Stimulated activated CD4-positive, alpha-beta T cell treated with anti-CD3 and anti-CD28 coated beads, Interleukin-12 subunit alpha, Interleukin-12 subunit beta, amount 100 ng/mL, for 4 hours (primary cell): Measurements from ENCODE around the gene FLT4.

ENCODE experiments used
- DNase-seq: peaks from one replicate; pipeline ENCODE4 v3.0.0-alpha.2; 2020

FLT4 gene

DNA sequence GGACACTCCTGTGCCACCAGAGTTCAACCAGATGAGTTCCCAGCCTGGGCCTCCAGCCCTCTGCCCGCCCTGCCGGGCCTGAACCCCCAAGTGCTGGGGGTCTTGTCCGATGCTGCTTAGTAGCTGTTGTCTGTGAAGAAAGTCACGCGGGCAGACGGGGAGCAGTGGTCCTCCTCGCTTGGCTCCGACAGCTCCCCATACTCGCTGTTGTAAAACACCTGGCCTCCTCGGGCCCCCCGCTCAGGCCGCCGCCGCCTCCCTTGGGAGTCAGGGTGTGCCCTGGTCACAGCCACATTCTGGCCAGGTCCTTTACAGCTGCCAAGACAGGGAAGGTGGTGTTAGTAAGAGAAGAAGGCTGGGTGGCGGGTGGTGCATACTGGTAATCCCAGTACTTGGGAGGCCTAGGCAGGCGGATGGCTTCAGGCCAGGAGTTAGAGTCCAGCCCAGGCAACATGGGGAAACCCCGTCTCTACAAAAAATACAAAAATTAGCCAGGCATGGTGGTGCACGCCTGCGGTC lies 46.3 kb downstream of the FLT4 start:
- no peak for DNase-seq

DNA sequence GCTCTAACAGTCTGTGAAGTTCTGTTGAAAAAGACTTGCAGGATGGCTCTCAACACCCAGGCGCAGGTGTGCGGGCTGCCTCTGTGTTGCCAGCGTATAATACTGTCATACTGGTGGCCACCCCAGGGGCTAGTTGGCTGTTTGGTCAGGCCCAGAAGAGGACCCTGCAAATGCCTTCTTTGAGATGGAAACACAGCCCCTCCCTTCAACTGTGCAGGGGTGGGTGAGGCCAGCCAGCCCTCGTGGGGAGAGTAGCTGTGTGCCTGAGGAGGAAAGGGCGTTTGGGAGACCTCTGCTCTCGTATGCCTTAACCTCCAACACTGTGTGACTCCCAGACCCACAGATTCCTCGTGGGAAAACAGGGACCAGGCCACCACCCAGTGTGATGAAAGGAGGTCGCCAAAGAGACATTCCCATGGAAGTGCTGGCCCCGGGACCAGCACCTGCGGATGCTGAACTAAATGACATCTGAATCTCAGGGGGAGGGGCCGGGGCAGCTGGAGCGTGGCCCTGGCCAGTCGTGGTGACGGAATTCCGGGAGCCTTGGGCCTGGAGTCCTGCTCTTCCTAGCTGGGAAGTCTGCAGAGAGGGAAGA lies 46.8 kb downstream of the FLT4 start:
- DNase-seq, result no peak

DNA sequence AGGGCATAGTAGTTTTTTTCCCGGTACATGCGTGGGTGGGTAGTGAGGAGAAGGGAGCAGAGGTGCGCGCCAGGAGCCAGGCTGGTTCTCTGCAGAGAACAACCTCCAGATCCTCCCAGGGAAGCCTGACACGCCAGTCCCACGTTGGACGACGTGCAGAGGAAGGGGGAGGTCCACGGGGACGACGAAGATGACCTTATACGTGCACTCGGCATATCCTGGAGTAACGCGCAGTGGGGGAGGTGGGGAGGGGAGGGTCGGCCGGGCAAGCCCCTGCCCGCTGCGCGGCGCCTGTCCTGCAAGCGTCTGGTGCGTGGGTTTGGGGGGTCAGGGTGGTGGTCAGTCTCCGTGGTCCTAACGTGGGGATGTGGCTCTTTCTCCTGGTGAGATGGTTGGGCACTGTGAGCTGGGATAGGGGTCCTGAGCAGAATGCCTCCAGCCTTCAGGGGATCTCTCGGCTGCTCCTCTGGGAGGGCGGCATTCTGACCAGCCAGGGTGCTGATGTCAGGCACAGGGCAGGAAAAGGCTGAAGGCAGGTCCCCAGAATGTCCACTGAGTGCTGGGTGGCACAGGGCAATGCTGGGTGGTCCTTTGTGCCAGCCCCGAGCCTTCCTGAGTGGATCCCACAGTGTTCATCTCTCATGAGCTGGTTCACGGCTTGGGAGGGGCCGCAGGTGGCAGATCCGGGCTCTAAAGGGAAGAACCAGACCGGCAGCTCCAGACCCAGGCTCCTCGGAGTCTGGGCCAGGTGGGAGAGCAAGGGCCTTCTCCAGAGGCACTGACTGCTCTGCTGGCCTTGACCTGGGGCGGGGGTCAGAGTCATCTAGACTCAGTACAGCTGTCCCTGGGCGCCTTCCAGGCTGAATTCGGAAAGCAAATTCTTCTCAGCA lies 47.6 kb downstream of the FLT4 start:
- no peak for DNase-seq

DNA sequence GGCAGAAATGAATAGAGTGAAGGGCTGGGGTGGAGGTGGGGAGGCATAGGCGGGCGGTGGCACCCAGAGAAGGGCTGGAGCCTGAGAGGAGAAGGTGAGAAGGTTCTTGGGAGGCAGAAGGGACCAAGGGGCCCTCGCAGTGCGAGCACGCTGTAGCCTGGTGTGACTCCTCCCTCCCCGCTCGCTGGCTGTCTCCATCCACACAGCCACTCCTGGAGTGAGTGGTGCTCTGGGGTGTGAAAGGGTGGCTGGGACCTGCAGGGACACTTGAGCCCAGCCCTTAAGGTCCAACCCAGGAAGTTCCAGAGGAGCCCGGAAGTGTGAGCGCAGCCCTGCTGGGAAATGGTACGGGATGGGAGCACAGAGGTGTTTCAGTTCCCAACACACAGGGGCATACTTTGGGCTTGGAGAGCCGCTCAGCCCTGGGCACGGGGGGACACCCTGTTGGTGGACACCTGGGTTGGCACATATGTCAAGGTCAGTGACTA lies 48.8 kb downstream of the FLT4 start:
- no peak for DNase-seq

DNA sequence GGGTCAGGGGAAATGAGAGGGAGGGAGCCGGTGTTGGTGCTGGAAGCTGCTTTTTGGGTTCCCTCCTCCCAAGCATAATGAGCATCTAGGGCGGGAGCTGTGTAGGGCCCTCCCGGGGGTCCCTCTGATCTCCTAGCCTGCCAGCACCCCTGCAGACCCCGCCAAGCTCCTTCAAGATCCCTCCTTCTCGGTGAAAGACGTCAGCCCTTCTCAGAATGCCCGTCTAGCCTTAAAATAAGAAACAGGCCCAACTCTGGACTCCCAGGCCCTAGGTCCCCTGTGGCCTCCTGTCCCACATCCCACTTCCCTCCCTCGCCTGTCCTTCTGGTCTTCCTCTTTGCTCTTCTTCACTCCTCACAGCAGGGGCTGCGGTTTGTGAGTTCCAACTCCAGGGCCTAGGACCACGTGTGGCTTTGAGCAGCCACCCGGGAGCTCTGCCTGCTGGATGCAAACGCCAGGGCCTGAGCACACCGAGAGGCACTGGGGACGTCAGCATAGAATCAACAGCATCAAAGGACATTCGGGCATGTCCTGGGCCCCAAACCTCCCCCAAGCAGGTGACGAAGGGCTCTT lies 49.3 kb downstream of the FLT4 start:
- DNase-seq, result no peak

DNA sequence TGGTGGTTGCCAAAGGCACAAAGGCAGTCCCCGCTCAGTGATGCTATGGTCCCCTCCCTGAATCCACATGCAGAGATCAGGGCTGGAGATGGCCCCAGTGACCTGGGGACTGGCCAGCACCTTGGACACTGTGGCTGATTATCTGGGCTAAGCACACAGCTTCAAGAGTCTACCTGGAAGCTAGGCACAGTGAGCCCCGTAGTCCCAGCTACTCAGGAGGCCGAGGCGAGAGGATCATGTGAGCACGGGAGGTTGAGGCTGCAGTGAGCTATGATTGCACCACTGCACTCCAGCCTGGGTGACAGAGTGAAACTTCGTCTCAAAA lies 49.8 kb downstream of the FLT4 start:
- DNase-seq, result no peak

DNA sequence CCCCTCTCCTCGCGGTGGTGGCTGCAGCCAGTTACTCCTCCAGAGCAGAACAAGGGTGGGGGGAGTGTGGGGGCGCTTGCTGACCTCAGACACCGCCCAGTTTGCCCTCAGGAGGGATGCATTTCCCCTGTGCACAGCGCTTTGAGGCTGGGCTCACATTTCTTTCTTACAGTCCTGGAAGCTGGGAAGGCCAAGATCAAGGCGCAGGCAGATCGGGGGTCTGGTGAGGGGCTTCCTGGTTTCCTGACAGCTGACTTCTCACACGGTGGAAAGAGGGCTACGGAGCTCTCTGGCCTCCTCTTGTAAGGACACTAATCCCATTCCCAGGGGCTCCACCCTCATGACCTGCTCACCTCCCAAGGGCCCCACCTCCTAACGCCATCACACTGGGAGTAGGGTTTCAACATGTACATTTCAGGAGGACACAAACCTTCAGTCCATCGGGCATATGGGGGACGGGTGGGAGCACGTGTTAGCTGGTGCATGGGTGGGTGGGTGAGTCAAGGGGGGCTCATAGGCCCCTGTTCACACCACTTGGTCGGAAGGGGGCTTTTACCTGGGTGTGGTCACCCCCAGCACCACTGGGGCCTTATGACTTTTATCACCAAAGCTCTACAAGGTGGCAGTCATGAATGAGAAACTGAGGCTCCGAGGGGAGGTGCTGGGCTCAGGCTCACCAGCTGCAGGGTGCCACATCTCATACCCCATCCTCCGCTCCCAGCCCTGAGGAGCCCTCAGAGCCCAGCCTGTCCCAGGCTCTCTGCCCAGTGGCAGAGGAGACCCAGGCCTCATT lies 50.4 kb downstream of the FLT4 start:
- DNase-seq, result no peak

DNA sequence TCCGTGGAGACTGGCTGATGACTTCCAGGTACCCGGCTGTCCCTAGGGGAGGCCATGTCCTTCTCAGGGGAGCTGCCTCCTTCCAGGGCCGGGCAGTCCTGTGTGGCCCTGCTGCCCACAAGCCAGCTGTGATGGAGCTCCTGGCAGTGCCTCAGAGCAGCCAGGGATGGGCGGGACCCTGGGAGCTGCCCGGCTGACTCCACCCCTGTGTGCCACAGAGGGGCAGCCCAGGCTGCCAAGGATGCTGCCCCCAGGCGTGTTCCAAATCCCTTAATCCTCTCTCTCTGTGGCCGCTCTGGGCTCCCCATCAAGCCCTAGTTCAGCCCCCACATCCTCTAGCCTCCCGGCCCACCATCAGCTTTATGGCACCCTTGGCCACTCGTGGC lies 51.1 kb downstream of the FLT4 start:
- DNase-seq, result no peak

DNA sequence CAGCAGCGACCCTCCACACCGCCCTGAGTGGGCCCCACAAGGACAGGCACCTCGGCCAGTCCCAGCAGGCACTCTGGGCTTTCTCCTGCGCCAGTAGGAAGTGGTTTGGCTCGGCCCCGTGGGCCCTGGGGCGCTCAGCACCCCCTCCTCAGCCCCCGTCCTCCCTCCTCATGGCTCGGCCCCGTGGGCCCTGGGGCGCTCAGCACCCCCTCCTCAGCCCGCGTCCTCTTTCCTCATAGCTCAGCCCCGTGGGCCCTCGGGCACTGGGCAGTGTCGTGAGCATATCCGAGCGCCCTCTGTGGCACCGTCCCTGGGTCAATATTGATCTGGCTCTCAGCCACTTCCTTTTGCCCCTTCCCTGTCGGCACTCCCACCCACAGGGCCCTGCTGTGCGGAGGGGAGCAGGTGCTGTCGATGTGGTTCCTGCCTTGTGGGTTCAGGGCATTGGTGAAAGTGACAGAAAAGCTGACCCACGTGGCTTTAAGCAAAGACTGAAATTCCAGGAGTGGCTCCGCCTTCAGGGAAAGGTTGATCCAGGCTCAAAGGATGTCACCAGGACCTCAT lies 52.6 kb downstream of the FLT4 start:
- no peak for DNase-seq

DNA sequence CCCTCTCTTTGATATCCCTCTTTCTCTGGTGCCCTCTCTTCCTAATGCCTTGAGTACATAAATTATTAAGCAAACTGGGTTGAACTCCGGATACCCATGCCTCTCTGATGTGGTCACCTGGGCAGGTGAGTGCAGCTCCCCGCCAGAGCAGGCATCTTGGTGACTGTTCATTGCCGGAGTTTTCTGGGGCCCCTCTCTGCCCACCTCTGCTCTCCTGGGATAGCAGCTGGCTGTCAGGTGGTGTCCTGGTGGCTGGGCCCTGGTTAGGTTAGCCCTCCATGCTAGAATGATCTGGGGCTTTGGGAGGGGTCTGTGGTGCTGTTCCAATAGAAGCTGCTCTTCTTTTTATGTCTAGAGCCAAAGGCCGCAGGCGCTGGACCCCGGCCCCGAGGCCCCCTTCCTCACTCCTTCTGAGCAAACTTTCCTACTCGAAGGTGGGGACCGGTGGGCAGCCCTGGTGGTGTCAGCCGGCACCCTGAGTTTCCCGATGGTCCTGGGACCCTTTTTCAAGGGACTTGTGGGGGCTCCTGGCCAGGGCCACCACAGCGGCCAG lies 53.2 kb downstream of the FLT4 start:
- DNase-seq, result no peak

DNA sequence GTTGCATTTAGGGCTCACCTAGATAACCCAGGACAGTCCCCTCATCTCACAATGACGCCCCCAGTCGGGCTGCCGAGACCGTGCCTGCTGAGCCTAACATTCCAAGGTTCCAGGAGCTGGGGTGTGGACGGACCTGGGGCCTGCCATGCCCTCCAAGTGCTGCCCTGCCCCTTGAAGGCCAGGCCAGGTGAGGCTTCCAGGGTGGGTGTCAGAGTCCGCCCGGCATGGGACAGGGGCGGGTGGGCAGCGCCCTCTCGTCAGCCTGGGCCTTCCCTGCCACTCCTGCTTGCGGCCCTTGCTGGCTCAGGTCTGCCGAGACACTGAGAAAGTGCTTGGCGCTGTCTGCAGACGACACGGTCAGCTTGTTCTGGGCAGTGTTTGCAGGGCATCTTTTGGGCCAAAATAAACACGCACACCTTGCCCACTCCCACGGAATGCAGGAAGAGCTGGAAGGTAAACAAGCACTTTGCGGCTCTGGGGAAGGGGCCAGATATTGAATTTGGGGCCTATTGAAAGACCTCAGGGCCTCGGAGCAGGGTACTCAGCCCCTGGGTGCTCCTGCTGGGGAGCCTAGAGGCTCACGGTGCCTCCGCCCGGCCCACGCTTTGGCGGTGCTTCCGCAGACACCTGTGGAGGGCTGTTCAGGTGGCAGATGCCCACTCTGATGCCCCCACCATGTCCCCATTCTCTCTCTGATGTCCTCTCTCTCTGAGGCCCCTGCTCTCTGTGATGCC lies 53.9 kb downstream of the FLT4 start:
- no peak for DNase-seq

DNA sequence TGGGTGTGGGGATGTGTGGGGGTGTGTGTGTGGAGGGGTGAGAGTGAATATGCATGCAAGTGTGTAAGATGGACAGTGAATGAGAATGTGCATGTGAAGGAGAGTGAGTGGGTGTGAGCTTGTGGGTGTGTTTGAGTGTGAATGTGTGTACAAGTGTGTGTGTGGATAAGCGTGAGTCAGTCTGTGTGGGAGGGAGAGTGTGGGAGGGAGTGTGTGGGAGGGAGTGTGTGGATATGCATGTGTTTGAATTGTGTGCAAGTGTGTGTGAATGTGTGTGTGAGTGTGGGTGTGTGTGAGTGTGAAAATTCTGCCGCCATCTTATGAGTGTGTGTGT lies 54.4 kb downstream of the FLT4 start:
- DNase-seq, result no peak

DNA sequence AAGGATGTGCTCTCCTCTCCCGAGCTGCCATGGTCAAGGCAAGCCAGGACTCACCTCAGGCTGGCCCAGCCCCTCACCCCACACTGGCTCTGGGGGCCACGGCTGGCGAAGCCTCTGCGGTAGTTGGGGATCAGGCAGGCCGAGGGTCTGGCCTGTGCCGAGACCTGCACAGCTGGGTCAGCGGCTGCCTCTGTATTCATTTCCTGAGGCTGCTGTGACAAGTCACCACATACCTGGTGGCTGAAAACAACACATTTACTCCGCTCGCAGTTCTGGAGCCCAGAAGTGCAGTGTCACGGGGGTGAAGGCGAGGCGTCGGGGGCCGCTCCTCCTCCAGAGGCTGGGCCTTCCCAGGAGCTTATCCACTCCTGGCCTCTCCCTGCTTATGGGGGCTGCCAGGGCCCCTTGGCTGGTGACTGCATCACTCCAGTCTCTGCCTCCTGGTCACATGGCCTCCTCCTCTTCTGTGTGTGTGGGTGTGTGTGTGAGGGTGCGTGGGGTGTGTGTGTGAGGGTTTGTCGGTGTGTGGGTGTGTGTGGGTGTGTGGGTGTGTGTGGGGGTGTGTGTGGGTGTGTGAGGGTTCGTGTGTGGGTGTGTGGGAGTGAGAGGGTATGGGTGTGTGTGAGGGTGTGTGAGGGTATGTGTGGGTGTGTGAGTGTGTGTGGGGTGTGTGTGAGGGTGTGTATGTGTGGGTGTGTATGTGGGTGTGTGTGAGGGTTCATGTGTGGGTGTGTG lies 54.9 kb downstream of the FLT4 start:
- no peak for DNase-seq

DNA sequence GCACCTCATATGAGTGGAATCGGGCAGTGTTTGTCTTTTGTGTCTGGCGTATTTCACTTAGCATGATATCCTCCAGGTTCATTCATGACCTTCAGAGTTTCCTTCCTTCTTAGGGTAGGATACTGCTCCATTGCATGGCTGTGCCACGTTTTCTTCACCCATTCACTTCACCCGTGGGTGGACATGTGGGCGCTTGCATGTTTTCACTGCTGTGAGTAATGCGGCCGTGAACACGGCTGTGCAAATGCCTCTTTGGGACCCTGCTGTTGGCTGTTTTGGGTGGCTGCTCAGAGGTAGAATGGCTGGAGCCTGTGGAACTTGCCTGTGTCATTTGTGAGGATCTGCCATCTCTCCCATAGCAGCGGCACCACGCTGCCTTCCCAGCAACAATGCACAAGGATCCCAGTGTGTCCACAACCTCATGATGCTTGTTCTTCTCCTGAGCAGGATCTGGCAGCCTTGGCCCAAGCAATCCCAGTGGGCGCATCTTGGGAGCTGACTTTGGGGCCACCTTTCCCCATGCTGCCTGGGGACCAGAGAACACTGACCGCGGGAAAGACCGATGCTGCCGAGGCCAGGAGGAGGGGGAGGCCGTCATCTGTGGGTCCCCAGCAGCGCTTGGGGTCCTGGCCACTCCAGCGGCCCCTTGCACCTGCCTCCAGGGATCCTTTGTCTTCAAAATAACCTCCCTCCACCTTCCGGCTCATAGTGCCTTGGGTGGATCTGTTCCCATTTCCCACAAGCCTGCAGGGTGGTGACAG lies 55.8 kb downstream of the FLT4 start:
- DNase-seq, result no peak

DNA sequence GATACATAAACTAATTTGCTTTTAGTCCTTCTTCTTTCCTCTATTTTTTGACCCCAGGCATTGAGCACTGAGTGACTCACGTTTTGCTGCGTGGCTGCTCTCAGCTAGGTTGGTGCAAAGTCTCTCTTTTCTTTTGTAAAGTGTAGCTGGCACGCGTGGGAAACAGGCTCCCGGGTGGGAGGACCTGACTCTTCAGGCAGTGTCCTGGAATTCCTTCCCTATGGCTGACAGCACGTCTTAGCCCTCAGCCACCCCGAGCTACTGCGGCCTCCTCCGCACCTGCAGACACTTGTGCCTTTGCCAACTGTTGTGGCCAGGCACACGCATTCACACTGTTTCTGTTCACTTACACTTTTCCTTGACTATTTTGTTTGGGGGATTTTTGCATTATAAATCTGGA lies 57.2 kb downstream of the FLT4 start:
- DNase-seq, result no peak

DNA sequence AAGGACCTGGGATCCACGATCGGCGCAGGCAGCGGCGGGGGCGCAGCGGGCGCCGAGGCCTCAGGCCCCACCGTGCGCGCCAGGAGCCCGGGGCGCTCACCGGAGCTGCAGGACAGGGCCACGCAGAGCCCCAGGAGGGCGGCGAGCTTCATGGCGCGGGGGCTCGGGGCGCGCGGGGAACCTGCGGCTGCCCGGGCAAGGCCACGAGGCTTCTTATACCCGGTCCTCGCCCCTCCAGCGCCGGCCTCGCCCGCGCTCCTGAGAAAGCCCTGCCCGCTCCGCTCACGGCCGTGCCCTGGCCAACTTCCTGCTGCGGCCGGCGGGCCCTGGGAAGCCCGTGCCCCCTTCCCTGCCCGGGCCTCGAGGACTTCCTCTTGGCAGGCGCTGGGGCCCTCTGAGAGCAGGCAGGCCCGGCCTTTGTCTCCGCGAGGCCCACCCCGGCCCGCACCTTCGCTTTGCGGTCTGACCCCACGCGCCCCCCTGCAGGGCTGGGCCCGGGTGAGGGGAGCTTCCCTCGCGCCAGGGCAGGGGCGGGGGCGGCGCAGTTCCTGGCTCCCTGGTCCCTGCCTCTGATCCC lies 58.0 kb downstream of the FLT4 start, which contains the start of gene SCGB3A1:
Gene SCGB3A1, minus strand, starts transcription at position 189 of the 577 bp plus-strand sequence. Its CDS starts 37 bp downstream, at position 152.
- no peak for DNase-seq

DNA sequence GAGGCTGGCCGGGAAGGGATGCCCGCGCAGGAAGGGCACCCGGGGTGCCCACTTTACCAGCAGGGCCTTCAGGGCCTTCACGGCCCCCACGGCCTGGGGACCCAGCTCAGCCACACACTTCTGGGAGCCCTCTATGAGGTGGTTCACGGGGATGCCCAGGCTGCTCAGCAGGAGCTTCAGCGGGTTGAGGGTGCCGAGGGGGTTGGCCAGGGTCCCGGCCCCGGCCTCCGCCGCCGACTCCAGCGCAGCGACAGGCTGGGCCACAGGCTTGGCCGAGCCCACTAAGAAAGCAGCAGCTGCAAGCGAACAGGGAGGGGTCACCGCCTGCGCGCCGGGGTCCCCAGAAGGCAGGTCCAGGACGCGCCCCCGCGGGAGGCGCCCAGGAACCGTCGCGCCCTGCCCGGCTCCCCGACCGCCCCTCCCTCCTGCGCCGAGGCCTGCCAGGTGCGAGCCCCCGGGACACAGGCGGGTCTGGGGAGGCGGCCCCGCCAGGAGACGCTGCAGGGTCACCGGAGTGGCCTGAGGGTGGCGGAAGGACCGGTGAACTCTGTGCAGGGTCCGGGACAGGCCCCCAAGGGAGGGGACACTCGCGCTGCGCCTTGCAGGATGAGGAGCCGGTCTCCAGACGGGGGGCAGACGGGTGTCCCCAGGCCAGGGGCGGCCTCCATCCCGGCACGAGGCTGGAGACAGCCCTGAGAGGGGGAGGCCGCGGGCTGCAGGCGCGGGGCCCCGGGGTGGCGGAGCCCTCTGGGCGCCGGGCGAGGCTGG lies 58.7 kb downstream of the FLT4 start:
- no peak for DNase-seq

DNA sequence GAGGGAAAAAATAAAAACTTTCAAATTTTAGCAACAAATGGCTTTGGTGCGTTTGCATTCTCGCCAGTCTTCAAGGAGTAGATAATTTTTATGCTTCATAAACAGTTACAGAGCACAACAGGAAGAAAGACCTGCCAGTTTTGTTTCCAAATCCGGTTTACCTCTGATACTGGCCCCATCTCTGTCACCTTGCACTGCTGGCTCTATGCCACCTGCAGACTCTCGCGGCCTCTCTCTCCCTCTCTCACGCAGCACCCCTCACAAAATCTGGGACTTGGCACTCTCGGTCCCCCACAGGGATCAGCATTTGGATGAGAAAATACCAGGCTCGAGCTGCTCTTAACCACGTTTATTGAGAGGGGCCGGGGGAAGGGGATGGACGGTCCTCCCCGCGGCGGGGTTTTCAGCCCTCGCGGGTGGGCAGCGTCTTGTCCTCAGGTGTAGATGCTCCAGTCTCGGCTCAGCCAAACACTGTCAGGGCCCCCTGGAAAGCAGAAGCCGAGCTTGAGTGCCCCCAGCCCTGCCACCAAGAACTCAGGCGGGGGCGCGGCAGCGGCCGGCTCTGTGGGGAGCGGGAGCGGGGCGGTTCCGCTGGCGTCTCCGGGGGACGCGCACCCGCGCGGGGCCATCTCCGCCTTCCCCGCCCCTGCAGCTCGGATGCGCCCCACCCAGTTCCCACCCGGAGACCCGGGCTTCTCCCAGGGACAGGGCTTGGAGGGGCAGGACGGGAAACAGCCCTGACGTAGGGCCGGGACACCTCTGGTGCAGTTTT lies 59.4 kb downstream of the FLT4 start:
- no peak for DNase-seq
